K562 (cell line): Measurements from ENCODE around the gene C10orf71. TPM values are rescaled to one million over a fixed set of nuclear protein-coding genes. Genes with fewer than 3 reads are reported as not detected.

Experiments
- AFF4 ChIP-seq: sonication (generic); formaldehyde crosslinking; IDR thresholded peaks from 2 replicates; pipeline ENCODE4 v1.8.0; 2023; ENCODE audit warnings: mild to moderate bottlenecking, missing genetic modification reagents
- BRD9 ChIP-seq: fragments of 450-650 bp; IDR thresholded peaks from 2 replicates; pipeline ENCODE4 v1.6.1; 2018; ENCODE audit warnings: low read depth; ENCODE audit not compliant: partially characterized antibody
- CEBPG ChIP-seq, 3 experiments: fragments of 200-800 bp in 1 of 3; sonication (Bioruptor generic) in 1 of 3; sonication (generic) in 1 of 3; formaldehyde crosslinking in 1 of 3; IDR thresholded peaks in 2 of 3; conservative IDR thresholded peaks in 1 of 3; 2 replicates each; pipeline versions ENCODE4 v1.6.1 to v1.8.0; 2016 to 2022; ENCODE audit warnings: missing compliant biosample characterization in 2 of 3, missing genetic modification characterization in 2 of 3, mild to moderate bottlenecking in 1 of 3, missing genetic modification reagents in 1 of 3
- FOXJ2 ChIP-seq: fragments of 200-800 bp; sonication (Bioruptor generic); IDR thresholded peaks from 2 replicates; pipeline ENCODE4 v1.6.1; 2016; ENCODE audit warnings: missing genetic modification characterization, missing compliant biosample characterization
- KLF1 ChIP-seq: fragments of 450-650 bp; IDR thresholded peaks from 2 replicates; pipeline ENCODE4 v1.6.1; 2016; ENCODE audit warnings: missing genetic modification characterization, missing compliant biosample characterization
- MTA2 ChIP-seq: fragments of 450-650 bp; IDR thresholded peaks from 2 replicates; pipeline ENCODE4 v1.6.1; 2016; ENCODE audit warnings: low read depth
- NFATC3 ChIP-seq: fragments of 450-650 bp; IDR thresholded peaks from 2 replicates; pipeline ENCODE4 v1.6.1; 2017; ENCODE audit warnings: mild to moderate bottlenecking
- PTRF ChIP-seq: fragments of 450-650 bp; IDR thresholded peaks from 2 replicates; pipeline ENCODE4 v1.6.1; 2016; ENCODE audit warnings: mild to moderate bottlenecking, missing genetic modification characterization, missing compliant biosample characterization
- THRB ChIP-seq: fragments of 450-650 bp; formaldehyde crosslinking; conservative IDR thresholded peaks from 2 replicates; pipeline ENCODE4 v1.4.0; 2022; ENCODE audit warnings: mild to moderate bottlenecking, missing genetic modification characterization
- TOE1 ChIP-seq, 2 experiments: fragments of 450-650 bp in 1 of 2; sonication (generic) in 1 of 2; formaldehyde crosslinking in 1 of 2; IDR thresholded peaks; 2 replicates each; pipeline versions ENCODE4 v1.7.1 to v1.8.0; 2016 to 2022; ENCODE audit warnings: borderline replicate concordance in 2 of 2, mild to moderate bottlenecking in 2 of 2, antibody characterized with exemption in 1 of 2, inconsistent platforms in 1 of 2, low read depth in 1 of 2, missing genetic modification reagents in 1 of 2, moderate library complexity in 1 of 2
- polyA plus RNA-seq, 8 experiments: library from polyadenylated mRNA; depleted of rRNA in 4 of 8; stranded (reverse) in 5 of 8; unstranded in 3 of 8; fragments of >200 nt; fragmentation: Nextera tagmentation in 2 of 8; fragmentation: Illumina TruSeq in 1 of 8; extraction: Ambion mirVana in 2 of 8; extraction: Trizol in 1 of 8; gene quantifications; 2 replicates each; pipeline versions ENCODE4 v1.2.1 to v1.2.3, GENCODE V29; 2011 to 2014; ENCODE audit warnings: inconsistent platforms in 1 of 8, missing spikeins in 1 of 8
- total RNA-seq, 7 experiments: library from RNA; depleted of rRNA in 6 of 7; stranded (reverse); fragments of >200 nt in 6 of 7; fragmentation: Illumina TruSeq in 2 of 7; extraction: Trizol in 2 of 7; gene quantifications; 2 replicates each; pipeline versions ENCODE4 v1.2.1 to v1.2.3, GENCODE V29; 2011 to 2021; ENCODE audit warnings: low replicate concordance in 1 of 7

C10orf71 gene
- total and polyA plus RNA-seq, 9 of the 15 experiments (the other 6 are each of a cell fraction or from before 2014, with no cell fraction given) = 0.06 to 4.5 (median 1.3) TPM

GRCh38 chr10:49298983-49299815, at the start of gene C10orf71 (continued):
- TF ChIP-seq THRB (CRISPR knock-in tag) (no peak), MTA2 (no peak), PTRF (tag) (no peak), BRD9 (peak; percentile 67), TOE1 (IDR thresholded peaks at IDR 0.05; ENCODE audit: borderline replicate concordance) (0 out of 2 replicates have a peak, but pooled peaks have one; percentile 13), TOE1 (CRISPR knock-in tag; IDR thresholded peaks at IDR 0.05; ENCODE audit: borderline replicate concordance, low read depth) (no peak), KLF1 (tag) (no peak), FOXJ2 (no peak), CEBPG (CRISPR knock-in tag; IDR thresholded peaks at IDR 0.05) (peak; percentile 18; the same call in 1 of the 2 replicates), CEBPG (tag; conservative IDR thresholded peaks at IDR 0.05 in 1 of 2, IDR thresholded peaks at IDR 0.05 in 1 of 2) (peak in 1 of 2 experiments; percentile 12; a peak in 1 of 4 replicates), AFF4 (0 out of 2 replicates have a peak, but pooled peaks have one; percentile 78), NFATC3 (0 out of 2 replicates have a peak, but pooled peaks have one; percentile 63)
